ENCODE data around the gene IL17RC.

Gene IL17RC

DNA sequence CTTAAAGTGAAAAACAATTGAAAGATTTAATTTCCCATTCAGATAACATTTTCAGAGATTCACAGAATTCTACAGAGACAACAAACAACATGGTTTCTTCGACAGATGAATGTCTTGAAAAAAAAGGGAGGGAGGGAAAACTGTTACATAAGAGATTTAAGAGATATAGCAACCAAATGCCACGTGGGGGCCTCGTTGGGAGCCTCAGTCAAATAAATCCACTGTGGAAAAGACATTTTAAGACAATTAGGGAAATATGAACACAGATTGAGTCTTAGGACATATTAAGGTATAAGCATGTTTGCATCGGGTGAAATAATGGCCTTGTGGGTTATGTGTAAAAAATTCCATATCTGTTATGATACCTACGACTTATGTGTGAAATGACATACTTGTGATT lies 40.3 kb downstream of the IL17RC start:
- TF ChIP-seq EZH2 (optimal IDR thresholded peaks at IDR 0.05; ENCODE audit: low read depth, low read length): no peak
- TF ChIP-seq EZH2phosphoT487 (IDR thresholded peaks at IDR 0.05; ENCODE audit: low read length): no peak
- TF ChIP-seq, protein P1, sequence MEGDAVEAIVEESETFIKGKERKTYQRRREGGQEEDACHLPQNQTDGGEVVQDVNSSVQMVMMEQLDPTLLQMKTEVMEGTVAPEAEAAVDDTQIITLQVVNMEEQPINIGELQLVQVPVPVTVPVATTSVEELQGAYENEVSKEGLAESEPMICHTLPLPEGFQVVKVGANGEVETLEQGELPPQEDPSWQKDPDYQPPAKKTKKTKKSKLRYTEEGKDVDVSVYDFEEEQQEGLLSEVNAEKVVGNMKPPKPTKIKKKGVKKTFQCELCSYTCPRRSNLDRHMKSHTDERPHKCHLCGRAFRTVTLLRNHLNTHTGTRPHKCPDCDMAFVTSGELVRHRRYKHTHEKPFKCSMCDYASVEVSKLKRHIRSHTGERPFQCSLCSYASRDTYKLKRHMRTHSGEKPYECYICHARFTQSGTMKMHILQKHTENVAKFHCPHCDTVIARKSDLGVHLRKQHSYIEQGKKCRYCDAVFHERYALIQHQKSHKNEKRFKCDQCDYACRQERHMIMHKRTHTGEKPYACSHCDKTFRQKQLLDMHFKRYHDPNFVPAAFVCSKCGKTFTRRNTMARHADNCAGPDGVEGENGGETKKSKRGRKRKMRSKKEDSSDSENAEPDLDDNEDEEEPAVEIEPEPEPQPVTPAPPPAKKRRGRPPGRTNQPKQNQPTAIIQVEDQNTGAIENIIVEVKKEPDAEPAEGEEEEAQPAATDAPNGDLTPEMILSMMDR (IDR thresholded peaks at IDR 0.05; ENCODE audit: low read length): no peak
- Histone ChIP-seq H3K27ac (ENCODE audit: low read length) (no peak overlapping the region), H3K9me3 (replicated peaks; ENCODE audit: insufficient read depth, low read length) (no peaks in the 10 kb centered on the region), H3K79me2 (ENCODE audit: low read length) (no peaks in the 10 kb centered on the region), H3K27me3 (replicated peaks; ENCODE audit: insufficient read depth, low read length) (no peaks in the 10 kb centered on the region), H3K4me2 (ENCODE audit: low read depth, low read length) (no peak overlapping the region), H3K4me1 (ENCODE audit: low read length) (no peaks in the 10 kb centered on the region), H4K20me1 (ENCODE audit: insufficient read depth, low read length) (no peaks in the 10 kb centered on the region), H3K9ac (ENCODE audit: low read length) (no peak overlapping the region), H3K36me3 (replicated peaks; ENCODE audit: insufficient read depth, low read length) (no peaks in the 10 kb centered on the region), H3K4me3 (ENCODE audit: low read length) (no peak overlapping the region), H3F3A (ENCODE audit: insufficient read depth, low read length) (no peaks in the 10 kb centered on the region), H2AFZ (ENCODE audit: low read length) (no peak overlapping the region), H3K9me2 (replicated peaks; ENCODE audit: insufficient read depth, low read length) (no peaks in the 10 kb centered on the region)
- no peak for DNase-seq

DNA sequence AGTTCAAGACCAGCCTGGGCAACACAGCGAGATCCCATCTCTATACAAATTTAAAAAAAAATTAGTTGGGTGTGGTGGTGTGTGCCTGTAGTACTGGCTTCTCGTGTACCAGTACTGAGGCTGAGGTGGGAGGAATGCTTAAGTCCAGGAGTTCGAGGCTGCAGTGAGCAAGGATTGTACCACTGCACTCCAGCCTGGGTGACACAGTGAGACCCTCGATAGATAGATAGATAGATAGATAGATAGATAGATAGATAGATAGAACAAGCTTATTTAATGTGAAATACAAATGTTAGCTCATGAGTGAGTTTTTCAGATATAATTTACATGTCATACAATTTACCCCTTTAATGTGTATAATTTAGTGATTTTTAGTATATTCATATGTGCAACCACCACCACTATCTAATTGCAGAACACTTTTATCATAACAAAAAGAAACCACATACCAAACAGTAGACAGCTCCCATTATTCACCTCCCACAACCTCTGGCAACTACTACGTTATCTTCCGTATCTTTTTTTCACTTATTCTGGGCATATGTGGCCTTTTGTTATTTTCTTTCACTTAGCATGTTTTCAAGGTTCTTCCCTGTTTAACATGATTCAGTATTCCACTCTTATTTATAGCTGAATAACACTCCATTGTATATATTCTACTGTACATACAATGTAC lies 48.4 kb downstream of the IL17RC start:
- Histone ChIP-seq H2AFZ (ENCODE audit: low read length) (no peak overlapping the region), H3K4me2 (ENCODE audit: low read depth, low read length) (no peak overlapping the region), H3K4me1 (ENCODE audit: low read length) (no peaks in the 10 kb centered on the region), H3K4me3 (ENCODE audit: low read length) (no peak overlapping the region), H3K9me2 (replicated peaks; ENCODE audit: insufficient read depth, low read length) (no peaks in the 10 kb centered on the region), H3K9ac (ENCODE audit: low read length) (no peak overlapping the region), H3F3A (ENCODE audit: insufficient read depth, low read length) (no peaks in the 10 kb centered on the region), H4K20me1 (ENCODE audit: insufficient read depth, low read length) (no peaks in the 10 kb centered on the region), H3K27ac (ENCODE audit: low read length) (no peak overlapping the region), H3K27me3 (replicated peaks; ENCODE audit: insufficient read depth, low read length) (no peaks in the 10 kb centered on the region), H3K79me2 (ENCODE audit: low read length) (no peaks in the 10 kb centered on the region), H3K9me3 (replicated peaks; ENCODE audit: insufficient read depth, low read length) (no peaks in the 10 kb centered on the region), H3K36me3 (replicated peaks; ENCODE audit: insufficient read depth, low read length) (no peaks in the 10 kb centered on the region)
- TF ChIP-seq, protein P1 (IDR thresholded peaks at IDR 0.05; ENCODE audit: low read length): no peak
- TF ChIP-seq EZH2phosphoT487 (IDR thresholded peaks at IDR 0.05; ENCODE audit: low read length) (no peak), EZH2 (optimal IDR thresholded peaks at IDR 0.05; ENCODE audit: low read depth, low read length) (no peak)
- no peak for DNase-seq

DNA sequence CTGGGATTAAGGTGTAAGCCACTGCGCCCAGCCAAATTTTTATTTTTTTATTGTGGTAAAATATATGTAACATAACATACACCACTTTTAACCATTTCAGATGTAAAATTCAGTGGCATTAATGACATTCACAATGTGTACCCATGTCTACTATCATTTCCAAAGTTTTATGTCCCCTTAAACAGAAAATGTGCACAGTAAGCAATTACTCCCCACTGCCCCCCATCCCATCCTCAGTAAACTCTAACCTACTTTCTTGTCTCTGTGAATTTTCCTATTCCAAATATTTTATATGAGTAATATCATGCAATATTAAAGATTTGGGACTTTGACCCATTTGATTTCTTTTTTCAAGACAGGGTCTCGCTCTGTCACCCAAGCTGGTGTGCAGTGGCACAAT lies 49.9 kb downstream of the IL17RC start:
- no peaks in the 10 kb centered on the region for H3K27me3 ChIP-seq (replicated peaks; ENCODE audit: insufficient read depth, low read length)
- no peaks in the 10 kb centered on the region for H3K36me3 ChIP-seq (replicated peaks; ENCODE audit: insufficient read depth, low read length)
- H2AFZ ChIP-seq (ENCODE audit: low read length): no peak overlapping the region
- no peak overlapping the region for H3K9ac ChIP-seq (ENCODE audit: low read length)
- H3K27ac ChIP-seq (ENCODE audit: low read length): no peak overlapping the region
- H3F3A ChIP-seq (ENCODE audit: insufficient read depth, low read length): no peaks in the 10 kb centered on the region
- no peaks in the 10 kb centered on the region for H3K4me1 ChIP-seq (ENCODE audit: low read length)
- H3K9me3 ChIP-seq (replicated peaks; ENCODE audit: insufficient read depth, low read length): no peaks in the 10 kb centered on the region
- no peaks in the 10 kb centered on the region for H3K9me2 ChIP-seq (replicated peaks; ENCODE audit: insufficient read depth, low read length)
- H3K79me2 ChIP-seq (ENCODE audit: low read length): no peaks in the 10 kb centered on the region
- DNase-seq: no peak
- H3K4me2 ChIP-seq (ENCODE audit: low read depth, low read length): no peak overlapping the region
- no peak for TF ChIP-seq EZH2 (optimal IDR thresholded peaks at IDR 0.05; ENCODE audit: low read depth, low read length)
- TF ChIP-seq, protein P1 (IDR thresholded peaks at IDR 0.05; ENCODE audit: low read length): no peak
- TF ChIP-seq EZH2phosphoT487 (IDR thresholded peaks at IDR 0.05; ENCODE audit: low read length): no peak
- no peaks in the 10 kb centered on the region for H4K20me1 ChIP-seq (ENCODE audit: insufficient read depth, low read length)
- H3K4me3 ChIP-seq (ENCODE audit: low read length): no peak overlapping the region
